Hepatic stellate cell (primary cell): ENCODE measurements around the gene SOX5.

Experiments
- DNase-seq: peaks from one replicate; pipeline ENCODE4 v3.0.0; 2011; ENCODE audit warnings: low spot score

Gene SOX5

GRCh38 chr12:23949348-23950209, at the start of gene SOX5:
TSS of gene SOX5 (minus strand) at chr12:23949670. CDS start at chr12:23949601, 69 bp downstream.
- peak; percentile 27 for DNase-seq

DNA sequence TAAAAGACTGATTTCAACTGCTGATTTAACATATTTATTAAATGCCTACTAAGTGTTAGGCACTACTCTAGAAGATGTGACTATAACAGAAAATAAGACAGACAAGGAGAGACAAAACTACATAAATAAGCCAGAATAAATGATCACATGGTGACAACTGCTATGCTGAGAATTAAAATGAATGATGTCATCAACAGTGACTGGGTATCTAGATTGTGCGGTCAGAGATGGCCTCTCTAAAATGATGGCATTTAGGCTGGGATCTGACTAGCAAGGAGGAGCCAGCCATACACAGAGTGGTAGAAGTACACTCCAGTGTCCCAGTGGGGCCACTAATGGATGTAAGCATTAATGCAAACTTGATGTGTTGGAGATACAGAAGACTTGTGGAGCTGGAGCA, 37.6 kb upstream of the SOX5 start:
- DNase-seq, result no peak

DNA sequence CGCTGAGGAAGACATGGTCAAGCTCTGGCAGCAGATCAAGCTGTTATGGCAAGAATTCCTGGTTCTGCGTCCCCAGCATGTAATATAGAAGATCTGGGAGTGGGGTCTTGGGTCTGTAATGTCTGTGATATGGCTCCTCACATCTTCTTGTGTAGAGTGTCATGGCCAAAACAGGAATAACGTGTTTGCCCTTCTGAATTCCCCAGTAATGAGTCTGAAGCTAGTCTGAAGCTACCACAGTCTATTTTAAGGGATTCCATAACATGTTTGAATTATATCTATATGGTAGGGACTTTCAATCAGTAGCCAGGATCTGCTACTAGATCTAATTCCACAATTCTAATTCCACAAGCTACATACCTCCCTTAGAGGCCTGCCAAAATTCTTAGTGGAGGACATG, 31.4 kb upstream of the SOX5 start:
- no peak for DNase-seq

- DNase-seq, result no peak
Measured at GRCh38 chr12:23964812-23965211, 15.3 kb upstream of the SOX5 start.

GRCh38 chr12:23959826-23960225, 10.4 kb upstream of the SOX5 start:
- no peak for DNase-seq

DNA sequence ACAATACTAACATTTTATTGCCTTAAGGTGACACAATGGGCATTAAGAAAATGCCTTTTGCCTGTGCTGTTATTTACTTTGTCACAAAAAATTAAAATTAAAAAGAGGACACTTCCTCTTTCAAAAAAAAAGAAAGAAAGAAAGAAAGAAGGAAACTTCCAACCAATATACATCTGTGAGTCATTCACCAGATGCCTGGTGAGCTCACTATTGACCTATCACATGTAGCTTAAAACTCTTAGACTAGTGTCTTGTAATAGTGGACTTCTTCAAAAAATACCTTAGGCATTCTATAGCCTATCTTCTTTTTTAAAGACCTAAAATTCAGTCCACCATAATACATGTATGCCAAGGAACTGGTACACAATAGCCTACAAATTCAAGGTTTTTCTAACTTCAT, 4.9 kb upstream of the SOX5 start:
- DNase-seq, result no peak

- DNase-seq, result no peak
Measured at GRCh38 chr12:23952071-23952470, 2.6 kb upstream of the SOX5 start.

DNA sequence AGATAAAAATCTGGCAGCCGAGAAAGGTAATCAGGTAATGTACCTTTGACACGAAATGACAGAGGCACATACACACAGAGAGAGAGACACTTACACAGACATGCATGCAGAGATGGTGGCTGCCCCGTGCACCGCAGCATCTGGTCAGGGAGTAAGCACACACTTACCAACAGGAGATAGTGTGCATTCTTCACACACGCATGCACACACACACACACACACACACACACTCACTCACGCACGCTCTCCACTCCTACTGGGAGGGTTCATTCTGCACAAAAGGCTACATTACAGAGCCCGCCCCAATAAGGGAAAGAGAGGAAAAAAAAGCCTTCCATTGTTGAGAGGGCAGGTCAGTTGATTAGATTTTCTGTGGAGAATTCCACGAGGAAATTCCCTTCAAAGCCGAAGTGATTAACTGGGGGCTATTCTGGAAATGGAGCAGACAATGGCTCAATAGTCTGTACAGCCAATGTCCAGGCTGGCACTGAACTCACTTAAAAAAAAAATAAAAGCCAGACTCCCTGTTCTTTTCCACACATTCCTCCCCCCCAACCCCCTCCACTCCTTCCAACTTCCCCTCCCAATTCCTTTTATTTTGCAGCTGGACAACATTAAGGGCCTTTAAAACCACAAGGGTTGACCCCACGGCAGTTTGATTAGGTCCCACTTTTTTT, 1.4 kb upstream of the SOX5 start:
- DNase-seq, result no peak

GRCh38 chr12:23950210-23950774, 822 bp upstream of the SOX5 start:
- DNase-seq, result no peak

DNA sequence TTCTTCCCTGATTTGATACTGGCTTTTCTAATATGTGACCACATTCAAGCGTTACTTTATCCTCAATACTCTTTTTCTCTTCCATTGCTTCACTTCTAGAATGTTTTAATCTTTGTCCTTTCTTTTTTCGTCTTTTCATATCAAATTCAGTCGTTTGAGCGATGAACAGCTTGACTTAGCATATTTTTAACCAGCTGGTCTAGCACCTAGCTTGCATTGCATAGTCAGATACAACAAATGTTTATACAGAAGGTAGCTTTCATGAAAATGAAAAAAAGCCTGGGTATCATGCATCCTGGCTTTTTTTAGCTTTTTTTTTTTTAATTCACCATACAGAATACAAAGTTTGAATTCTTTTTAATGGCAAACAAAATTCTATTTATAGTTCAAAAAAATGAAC, 1.2 kb downstream of the SOX5 start:
- DNase-seq, result no peak

- DNase-seq, result no peak
Measured at GRCh38 chr12:23947395-23947794, 2.1 kb downstream of the SOX5 start.

GRCh38 chr12:23945249-23945648, 4.2 kb downstream of the SOX5 start:
- no peak for DNase-seq

DNA sequence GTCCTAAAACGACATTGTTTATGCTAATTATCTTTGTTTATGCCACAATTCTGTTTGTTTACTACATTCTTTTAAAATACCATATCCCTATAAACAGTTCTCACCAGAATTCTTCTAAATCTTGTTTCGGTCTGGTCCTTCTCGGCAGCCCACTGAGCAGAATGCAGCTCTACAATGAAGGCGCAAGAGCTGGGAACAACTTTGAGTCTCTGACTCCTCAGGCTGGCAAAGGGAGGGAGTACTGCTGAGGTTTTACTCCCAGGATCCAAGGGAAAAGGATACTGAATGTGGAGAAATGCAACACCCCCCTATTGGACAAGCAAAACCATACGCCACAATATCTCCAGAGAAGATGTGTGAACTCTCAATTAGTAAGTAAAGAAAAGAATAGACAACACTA, 5.4 kb downstream of the SOX5 start:
- no peak for DNase-seq

- no peak for DNase-seq
Measured at GRCh38 chr12:23942841-23943240, 6.6 kb downstream of the SOX5 start.

- DNase-seq, result no peak
Measured at GRCh38 chr12:23941780-23942179, 7.7 kb downstream of the SOX5 start.

GRCh38 chr12:23938422-23938821, 11.0 kb downstream of the SOX5 start:
- no peak for DNase-seq

DNA sequence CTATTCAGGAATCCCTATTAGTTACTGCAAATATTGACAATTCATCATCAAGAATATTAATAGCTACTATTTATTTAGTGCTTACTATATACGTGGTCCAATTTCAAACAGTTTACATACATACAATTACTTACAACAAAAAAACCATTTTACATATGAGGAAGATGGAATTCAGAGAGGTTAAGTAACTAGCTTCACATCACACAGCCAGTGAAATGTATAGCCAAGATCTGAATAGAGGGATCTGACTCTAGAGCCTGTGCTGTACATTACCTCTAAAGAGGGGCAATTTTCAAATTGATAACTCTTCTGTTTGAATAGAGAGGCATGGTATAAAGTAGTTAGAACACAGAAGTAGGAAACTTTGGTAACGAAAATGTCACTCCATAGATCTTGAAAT, 18.3 kb downstream of the SOX5 start:
- DNase-seq, result no peak

- no peak for DNase-seq
Measured at GRCh38 chr12:23930599-23930998, 18.9 kb downstream of the SOX5 start.

DNA sequence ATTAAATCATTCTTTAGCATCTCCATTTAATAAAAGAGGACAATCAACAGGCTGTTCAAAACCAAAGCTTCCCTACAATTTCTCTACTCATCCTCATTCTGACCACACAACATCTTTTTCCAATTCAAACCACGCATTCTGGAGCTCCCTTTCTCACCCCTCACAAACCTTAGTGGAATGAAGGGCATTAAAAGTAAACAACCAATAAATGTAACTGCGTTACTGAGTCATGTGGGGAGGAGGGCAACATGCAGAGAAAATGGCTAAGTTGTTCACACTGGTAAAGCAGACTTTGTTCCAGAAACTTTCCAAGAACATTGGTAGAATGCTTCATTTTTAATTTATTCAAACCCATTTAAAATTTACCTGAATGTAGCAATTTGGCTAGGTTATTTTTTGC, 19.6 kb downstream of the SOX5 start:
- no peak for DNase-seq

DNA sequence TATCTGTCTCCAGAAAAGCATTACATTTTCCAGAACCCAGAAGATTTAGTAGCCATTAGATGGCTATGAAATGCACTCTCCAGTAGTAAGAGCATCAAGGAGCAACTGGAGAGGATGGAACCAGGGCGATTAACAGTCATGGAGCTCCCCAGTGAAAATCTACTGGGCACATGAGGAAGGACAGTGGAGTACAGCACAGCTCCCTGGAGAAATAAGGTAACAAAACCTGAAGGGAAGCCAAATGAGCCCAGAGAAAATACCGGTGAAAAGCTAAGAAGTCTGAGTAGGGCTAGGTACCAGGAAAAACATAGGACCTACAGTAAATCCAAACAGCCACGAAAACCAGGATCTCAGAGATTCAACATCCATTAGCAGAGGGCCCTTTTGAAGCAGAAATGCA, 21.6 kb downstream of the SOX5 start:
- DNase-seq, result no peak

- no peak for DNase-seq
Measured at GRCh38 chr12:23921099-23921856, 28.2 kb downstream of the SOX5 start.

GRCh38 chr12:23911574-23911973, 37.9 kb downstream of the SOX5 start:
- no peak for DNase-seq

- DNase-seq, result no peak
Measured at GRCh38 chr12:23909551-23909950, 39.9 kb downstream of the SOX5 start.
